ENCODE measurements around the gene COL19A1.

COL19A1 gene

GRCh38 chr6:70033781-70034180 is 167.4 kb downstream of the COL19A1 start:
- DNase-seq (ENCODE audit: low read depth), result no peak
- H3K4me3 ChIP-seq (ENCODE audit: low read length), result no peak overlapping the region
- no peak for TF ChIP-seq CTCF (IDR thresholded peaks at IDR 0.05; ENCODE audit: insufficient read depth, low read depth, low read length, missing control alignments)

DNA sequence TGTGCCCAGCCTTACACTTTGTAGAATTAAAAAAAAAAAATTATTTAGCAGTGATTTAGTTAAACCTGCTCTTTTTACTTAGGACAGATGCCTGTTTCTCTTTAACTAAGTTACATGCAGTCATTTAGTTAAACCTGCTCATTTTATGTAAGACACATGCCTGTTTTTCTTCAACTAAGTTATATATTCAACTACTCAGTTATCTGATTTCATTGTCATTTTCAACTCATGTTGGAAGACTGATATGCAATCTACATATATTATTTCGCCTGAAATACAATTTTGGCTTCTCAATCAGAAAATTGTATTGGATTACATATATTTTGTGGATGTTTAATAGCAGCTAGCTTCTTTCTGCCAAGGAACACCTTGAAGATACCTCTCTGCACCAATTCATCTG is 171.1 kb downstream of the COL19A1 start:
- no peak for TF ChIP-seq CTCF (IDR thresholded peaks at IDR 0.05; ENCODE audit: insufficient read depth, low read depth, low read length, missing control alignments)
- DNase-seq (ENCODE audit: low read depth), result no peak

DNA sequence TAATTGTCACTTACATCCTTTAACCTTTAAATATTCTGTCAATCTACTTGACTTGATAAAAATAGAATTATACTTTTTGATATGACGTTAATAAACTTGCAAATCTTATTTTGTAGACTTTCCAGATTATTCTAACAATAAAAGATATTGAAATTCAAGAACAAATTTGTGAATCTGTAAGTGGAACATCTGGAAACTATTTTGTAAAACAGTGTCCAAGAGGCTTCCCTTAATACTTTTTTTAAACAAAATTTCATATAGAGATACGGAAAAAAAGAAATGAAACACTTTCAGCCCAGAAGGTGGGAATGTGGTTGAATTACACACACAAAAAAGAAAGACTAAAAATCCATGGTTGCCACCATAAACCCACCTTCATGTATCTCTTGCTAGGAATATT is 174.4 kb downstream of the COL19A1 start:
- DNase-seq (ENCODE audit: low read depth), result no peak
- no peak overlapping the region for H3K4me3 ChIP-seq (ENCODE audit: low read length)
- TF ChIP-seq CTCF (IDR thresholded peaks at IDR 0.05; ENCODE audit: insufficient read depth, low read depth, low read length, missing control alignments), result no peak

More for the DNA sequence above, 171.1 kb downstream of the COL19A1 start:
- no peak overlapping the region for H3K4me3 ChIP-seq (ENCODE audit: low read length)

- no peak for DNase-seq (ENCODE audit: low read depth)
- TF ChIP-seq CTCF (IDR thresholded peaks at IDR 0.05; ENCODE audit: insufficient read depth, low read depth, low read length, missing control alignments), result no peak
Measured at GRCh38 chr6:70041411-70041810, 175.1 kb downstream of the COL19A1 start.

GRCh38 chr6:70045413-70045812 is 179.1 kb downstream of the COL19A1 start:
- no peak overlapping the region for H3K4me3 ChIP-seq (ENCODE audit: low read length)
- no peak for TF ChIP-seq CTCF (IDR thresholded peaks at IDR 0.05; ENCODE audit: insufficient read depth, low read depth, low read length, missing control alignments)
- no peak for DNase-seq (ENCODE audit: low read depth)

More at GRCh38 chr6:70041411-70041810, 175.1 kb downstream of the COL19A1 start:
- no peak overlapping the region for H3K4me3 ChIP-seq (ENCODE audit: low read length)

DNA sequence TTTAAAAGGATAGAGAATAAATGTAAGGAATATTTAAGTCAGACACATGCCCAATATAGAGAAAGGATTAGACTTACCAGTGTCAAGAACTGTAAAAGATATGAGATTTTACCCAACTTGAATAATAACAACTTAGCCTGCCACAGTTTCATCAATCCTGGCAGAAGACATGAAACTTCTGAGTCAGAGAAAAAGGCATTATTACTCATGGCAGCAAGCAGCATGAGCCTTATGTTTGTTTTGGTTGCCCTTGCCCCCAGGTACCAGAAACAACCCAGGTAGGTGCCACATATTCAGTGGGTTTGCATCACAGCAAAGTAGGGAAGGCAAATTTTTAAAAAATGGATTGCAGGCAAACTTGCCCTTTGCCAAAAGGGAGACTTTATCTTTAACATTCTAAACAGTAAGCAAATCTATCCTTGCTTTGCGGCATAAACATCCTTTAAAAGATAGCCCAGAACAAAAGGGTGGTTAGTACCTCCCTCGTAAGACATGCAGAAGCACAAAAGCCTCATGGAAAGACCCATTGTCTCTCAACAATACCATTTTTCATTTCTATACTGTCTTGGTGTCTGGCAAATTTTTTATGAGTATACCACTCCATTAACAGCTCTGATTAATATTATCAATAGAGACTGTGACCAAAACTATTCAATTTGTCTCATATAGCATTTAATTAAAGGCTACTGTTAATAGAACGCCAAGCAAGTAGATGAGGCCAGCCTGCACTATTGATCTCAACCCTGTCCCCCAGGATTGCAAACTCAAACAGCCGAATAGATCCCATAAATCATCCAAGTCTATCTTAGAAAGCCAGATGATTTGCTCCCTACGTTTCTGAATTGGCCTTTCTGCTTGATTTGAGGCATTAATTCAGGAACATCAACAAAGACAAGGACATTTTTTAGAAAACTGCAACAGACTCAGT is 185.1 kb downstream of the COL19A1 start:
- DNase-seq (ENCODE audit: low read depth), result peak; percentile 49
- no peak for TF ChIP-seq CTCF (IDR thresholded peaks at IDR 0.05; ENCODE audit: insufficient read depth, low read depth, low read length, missing control alignments)
- no peak overlapping the region for H3K4me3 ChIP-seq (ENCODE audit: low read length)
